RKO (cell line): ENCODE data around the gene NCLN.
"Not testable (repeated sequence)": the region's sequence is repeated elsewhere in the genome, so short reads cannot be mapped to it uniquely, and the experiment has no call there.

Experiments
- DNase-seq: peaks from one replicate; pipeline ENCODE4 v3.0.0-alpha.2; 2016; ENCODE audit warnings: low spot score

The NCLN gene

DNA sequence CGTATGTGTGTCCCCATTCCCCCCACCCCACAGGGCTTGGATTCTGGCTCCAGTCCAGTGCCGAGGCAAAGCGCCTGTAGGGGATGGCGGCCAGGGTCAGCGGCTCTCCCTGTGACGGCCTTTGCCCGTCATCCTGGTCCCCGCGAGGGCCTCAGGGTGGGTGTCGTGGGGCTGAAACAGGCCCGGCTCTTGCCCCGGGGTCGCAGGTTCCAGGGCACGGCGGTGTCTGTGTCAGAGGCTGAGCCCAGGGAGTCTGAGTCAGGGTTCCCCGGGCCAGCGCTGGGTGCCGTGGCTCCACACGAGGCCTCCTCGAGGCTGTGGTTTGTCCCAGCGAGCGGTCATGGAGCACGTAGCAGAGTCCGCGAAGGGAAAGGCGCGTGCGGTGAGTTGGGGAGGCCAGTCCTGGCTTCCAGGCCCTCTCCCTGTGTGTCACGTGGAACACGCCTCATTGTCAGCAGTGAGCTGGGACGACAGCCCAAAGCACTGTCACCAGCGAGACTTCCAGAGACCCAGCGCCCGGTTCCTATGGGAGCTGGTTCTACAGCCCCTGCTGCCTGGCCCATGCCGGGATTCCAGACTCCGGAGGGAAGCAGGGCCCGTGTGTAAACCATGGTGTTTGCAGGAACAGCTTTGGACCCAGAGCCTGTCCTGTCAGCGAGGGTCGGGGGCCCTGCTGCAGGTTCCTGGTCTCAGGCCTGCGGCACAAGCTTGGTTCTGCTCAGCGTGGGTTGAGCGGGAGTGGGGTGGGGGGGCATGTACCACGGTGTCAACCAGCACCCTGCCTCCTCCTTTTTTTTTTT lies 13.4 kb downstream of the NCLN start:
- no peak for DNase-seq

DNA sequence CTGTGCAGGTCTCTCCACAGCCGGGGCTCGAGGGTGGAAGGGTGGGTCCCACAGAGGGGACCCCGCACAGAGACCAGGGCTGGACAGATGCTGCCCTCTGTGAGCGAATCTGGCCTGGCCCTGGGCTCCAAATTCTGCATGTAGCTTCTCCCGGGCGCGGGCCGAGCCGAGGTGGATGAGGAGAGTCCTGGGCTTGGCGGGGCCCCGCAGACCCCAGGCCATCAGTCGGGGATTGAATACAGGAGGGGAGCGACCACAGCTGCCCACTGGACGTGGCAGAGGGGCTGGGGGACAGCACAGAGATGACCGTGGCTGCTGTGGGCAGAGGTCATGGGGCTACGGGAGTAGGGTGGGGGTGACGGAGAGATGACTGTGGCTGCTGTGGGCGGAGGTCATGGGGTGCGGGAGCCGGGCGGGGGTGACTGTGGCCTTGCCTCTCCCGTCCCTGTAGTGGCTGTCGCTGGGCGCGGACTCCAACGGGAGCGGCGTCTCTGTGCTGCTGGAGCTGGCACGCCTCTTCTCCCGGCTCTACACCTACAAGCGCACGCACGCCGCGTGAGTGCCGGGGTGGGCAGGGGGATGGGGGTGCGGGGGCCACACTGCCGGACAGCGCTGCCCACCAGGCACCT lies 15.5 kb downstream of the NCLN start:
- DNase-seq = no peak

DNA sequence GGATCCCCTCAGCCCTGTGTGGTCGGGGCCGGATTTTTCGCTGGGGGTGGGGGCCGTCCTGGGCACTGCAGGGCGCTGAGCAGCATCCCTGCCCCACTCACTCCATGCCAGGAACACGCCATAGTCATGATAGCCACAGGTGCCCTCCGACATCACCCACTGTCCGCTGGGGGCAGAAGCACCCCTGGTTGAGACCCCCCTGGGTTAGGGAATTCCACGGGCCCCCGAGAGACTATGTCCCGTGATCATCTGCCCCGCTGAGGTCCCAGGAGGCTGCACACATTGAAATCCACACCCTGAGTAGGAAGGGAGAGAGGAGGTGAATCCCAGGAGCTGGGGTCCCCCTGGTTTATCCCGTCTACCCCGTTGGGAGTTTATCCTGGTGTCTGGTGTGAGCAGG lies 16.2 kb downstream of the NCLN start:
- no peak for DNase-seq

DNA sequence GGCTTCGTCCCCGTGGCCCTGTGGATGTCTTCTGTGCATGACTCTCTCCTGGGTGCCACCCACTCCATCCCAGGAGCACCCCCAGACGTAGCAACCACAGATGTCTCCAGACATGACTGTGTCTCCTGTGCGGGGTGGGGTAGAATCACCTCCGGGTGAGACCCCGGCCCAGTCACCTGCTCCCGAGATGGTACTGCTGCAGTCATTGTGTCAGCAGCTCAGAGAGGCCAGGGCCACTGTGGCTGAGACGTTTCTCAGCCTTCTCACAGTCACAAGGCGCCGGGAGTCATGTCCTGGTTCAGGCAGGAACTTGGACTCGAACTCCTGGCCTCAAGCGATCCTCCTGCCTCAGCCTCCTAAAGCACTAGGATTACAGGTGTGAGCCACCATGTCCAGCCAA lies 16.6 kb downstream of the NCLN start:
- no peak for DNase-seq

DNA sequence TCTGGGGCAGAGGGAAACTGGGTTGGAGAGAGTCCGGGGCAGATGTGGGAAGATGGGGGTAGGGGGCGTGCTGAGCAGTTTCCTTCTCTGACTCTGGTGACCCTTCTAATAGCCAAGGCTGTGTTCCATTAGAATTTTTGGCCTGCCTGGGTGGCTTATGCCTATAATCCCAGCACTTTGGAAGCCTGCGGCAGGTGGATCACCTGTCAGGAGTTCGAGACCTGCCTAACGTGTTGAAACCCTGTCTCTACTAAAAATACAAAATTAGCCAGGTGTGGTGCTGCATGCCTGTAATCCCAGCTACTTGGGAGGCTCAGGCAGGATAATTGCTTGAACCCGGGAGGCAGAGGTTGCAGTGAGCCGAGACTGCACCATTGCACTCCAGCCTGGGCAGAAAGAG lies 17.2 kb downstream of the NCLN start:
- DNase-seq = not testable (repeated sequence)

DNA sequence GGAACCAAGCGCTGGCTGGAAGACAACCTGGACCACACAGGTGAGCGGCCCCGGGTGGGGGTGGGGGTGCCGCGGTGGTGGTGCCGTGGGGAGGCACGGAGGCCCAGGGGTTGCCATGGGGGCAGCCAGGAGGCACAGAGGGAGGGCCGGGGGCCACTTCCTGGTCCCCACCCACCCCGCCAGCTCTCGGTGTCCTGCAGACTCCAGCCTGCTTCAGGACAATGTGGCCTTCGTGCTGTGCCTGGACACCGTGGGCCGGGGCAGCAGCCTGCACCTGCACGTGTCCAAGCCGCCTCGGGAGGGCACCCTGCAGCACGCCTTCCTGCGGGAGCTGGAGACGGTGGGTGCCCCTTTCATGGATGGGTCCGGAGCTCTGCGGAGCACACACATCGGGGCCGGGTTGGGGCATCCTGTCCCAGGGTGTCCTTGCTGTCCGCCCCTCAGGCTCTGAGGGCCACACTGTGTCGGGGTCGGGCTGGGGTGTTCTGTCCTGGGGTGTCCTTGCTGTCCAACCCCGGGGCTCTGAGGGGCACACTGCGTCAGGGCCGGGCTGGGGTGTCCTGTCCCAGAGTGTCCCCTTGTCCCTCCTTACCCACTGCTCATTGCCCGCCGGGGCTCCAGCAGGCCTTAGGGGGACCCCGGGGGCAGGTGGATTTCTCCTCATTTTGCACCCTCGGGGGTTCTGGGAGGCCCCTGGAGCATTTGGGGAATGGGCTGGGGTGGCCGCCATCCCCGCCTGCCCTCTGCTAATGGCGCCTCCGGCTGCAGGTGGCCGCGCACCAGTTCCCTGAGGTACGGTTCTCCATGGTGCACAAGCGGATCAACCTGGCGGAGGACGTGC lies 18.3 kb downstream of the NCLN start:
- no peak for DNase-seq

DNA sequence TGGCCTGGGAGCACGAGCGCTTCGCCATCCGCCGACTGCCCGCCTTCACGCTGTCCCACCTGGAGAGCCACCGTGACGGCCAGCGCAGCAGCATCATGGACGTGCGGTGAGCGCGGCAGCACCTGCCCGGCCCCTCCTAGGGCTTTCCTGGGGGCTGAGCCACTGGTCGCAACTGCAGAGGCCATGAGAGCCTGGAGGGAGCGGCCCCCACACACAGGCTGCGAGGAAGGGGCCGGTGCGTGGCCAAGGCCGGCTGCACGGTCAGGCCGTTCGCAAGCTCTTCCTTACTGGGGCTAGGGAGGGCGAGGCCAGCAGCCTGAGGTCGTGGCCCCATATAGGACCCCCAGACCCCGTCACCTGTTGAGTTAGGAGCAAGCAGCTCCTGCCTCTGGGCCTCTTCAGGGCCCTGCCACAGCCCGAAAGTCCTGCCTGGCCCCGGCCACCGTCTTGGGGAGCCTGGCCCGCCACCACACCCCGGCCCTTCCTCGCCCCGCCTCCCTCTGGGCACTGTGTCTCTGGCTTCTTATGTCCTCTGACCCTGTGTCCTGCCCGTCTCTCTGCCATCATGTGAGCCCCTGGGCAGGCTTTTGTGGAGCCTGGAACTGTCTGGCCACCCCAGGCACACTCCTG lies 19.0 kb downstream of the NCLN start:
- no peak for DNase-seq

DNA sequence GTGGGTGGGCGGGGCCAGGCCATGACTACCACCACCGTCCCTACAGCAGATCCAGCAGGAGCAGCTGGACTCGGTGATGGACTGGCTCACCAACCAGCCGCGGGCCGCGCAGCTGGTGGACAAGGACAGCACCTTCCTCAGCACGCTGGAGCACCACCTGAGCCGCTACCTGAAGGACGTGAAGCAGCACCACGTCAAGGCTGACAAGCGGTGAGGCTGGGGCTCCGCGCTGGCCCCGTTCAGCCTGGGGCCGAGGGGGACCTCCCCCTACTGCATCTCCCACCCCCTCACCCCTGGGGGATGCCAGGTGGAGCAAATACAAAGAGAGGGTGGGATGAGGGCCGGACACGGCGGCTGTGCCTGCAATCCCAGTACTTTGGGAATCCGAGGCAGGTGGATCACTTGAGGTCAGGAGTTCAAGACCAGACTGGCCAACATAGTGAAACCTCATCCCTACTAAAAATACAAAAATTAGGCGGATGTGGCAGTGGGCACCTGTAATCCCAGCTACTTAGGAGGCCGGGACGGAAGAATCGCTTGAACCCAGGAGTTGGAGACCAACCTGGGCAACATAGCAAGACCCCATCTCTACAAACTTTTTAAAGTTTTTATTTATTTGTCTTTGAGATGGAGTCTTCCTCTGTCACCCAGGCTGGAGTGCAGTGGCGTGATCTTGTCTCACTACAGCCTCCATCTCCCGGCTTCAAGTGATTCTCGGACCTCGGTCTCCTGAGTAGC lies 20.7 kb downstream of the NCLN start:
- no peak for DNase-seq

DNA sequence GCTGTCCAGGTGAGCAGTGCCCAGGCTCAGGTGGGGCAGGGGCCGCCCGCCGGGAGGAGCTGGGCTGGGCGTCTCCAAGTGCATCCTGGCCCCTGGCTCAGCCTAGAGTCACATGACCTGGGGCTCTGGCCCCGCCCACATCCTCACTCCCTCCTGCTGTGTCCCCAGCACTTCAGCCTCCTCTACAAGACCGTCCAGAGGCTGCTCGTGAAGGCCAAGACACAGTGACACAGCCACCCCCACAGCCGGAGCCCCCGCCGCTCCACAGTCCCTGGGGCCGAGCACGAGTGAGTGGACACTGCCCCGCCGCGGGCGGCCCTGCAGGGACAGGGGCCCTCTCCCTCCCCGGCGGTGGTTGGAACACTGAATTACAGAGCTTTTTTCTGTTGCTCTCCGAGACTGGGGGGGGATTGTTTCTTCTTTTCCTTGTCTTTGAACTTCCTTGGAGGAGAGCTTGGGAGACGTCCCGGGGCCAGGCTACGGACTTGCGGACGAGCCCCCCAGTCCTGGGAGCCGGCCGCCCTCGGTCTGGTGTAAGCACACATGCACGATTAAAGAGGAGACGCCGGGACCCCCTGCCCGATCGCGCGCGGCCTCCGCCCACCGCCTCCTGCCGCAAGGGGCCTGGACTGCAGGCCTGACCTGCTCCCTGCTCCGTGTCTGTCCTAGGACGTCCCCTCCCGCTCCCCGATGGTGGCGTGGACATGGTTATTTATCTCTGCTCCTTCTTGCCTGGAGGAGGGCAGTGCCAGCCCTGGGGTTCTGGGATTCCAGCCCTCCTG lies 21.9 kb downstream of the NCLN start:
- no peak for DNase-seq

DNA sequence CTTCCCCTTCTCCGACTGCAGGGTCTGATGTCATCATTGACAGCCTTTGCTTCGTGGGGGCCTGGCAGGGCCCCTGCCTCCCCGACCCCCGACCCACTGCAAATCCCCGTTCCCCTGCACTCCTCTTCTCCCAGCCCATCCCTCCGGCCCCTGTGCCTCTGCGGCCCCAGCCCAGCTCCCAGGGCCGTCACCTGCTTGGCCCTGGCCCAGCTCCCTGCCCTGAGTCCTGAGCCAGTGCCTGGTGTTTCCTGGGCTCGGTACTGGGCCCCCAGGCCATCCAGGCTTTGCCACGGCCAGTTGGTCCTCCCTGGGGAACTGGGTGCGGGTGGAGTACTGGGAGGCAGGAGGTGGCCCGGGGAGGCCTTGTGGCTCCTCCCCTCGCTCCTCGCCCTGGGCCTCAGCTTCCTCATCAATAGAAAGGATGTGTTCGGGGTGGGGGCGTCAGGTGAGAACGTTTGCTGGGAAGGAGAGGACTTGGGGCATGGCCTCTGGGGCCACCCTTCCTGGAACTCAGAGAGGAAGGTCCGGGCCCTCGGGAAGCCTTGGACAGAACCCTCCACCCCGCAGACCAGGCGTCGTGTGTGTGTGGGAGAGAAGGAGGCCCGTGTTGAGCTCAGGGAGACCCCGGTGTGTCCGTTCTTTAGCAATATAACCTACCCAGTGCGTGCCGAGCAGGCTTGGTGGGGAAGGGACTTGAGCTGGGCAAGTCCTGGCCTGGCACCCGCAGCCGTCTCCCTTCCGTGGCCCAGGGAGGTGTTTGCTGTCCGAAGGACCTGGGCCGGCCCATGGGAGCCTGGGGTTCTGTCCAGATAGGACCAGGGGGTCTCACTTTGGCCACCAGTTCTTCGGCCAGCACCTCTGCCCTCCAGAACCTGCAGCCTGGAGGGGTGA lies 22.8 kb downstream of the NCLN start:
- no peak for DNase-seq

DNA sequence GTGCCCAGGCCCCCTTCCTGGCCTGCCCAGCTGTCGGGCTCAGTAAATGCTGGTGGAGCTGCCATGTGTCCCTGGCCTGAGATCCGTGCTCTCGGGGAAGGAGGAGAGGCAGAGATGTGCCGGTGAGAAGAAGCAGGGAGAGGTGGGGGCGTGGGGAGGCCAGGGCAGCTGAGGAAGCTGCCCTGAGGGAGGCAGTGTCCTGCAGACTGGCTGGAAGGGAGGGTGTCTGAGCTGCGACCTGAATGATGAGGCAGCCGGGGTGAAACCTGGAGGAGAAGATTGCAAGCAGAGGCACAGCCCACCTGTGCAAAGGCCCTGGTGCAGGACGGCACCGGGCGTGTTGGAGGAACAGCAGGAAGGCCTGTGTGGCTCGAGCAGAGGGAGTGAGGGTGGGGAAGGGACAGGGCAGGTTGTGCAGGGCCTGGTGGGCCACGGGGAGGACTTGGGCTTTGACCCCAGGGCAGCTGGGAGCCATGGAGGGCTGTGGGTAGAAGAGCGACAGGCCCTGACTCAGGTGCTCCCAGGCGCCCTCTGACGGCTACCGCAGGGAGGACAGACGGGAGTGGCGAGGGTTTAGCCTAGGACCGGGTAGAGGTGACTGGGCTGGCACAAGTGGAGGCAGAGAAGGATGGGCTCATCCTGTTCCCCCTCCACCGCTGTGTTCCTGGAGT lies 24.8 kb downstream of the NCLN start:
- peak; percentile 57 for DNase-seq

DNA sequence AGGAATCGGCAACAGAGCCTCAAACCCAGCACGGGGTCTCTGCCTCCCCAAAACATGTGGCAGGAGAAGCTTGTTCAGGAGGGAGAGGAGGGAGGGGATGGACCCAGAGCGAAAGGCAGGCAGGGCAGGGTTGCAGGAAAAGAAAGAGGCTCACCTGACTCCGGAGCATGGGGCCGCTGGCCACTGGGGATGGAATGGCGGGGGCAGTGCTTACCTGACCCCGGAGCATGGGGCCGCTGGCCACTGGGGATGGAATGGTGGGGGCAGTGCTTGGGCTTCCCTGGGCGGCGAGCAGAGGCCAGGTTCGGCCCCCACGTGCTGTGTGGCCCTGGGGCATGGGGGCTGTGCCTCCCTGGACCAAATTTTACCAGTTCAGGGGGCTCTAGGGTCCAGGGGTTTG lies 25.5 kb downstream of the NCLN start:
- DNase-seq = no peak

DNA sequence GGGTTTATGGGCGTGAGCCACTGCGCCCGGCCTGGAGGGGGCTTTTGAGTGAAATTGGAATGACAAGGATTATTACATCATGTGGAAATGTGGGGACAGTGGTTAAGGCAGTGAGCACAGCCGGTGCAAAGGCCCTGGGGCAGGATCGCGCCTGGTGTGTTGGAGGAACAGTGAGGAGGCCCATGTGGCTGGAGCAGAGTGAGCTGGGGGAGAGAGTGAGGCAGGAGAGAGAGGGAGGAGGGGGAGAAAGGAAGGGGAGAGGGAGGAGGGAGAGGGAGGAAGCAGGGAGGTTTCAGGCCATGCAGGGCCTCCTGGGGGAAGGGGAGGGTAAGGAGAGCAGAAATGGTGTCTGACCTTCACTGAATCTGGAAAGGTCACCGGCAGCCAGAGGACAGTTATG lies 27.4 kb downstream of the NCLN start:
- no peak for DNase-seq

DNA sequence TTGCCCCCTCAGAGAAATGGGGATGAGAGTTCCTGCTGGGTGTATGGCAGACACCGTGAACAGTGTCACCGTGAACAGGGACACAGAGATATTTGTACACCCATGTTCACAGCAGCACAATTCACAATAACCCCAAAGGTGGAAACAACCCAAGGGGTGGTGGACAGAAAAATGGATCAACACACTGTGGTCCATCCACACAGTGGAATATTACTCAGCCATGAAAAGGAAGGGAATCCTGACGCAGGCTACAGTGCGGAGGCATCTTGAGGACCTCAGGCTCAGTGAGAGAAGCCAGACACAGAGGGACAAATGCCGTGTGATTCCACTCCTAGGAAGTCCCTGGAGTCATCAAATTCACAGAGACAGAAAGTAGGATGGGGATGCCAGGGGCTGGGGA lies 31.1 kb downstream of the NCLN start:
- no peak for DNase-seq

DNA sequence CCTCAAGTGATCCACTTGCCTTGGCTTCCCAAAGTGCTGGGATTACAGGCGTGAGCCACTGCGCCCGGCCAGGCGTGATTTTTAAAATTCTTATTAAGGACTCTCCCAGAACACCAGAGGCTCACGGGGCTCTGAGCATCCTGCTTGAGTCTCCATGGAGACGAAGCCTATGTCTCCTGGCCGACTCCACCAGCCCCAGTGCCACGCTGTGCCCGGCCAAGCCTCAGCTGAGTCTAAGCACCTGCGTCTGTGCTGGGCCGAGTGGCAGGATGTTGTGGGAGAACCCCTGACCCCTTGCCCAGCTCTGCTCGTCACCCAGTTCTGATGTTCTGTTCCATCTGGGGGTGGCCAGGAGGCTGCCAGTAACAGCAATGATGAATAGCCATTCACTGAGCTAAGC lies 34.8 kb downstream of the NCLN start:
- no peak for DNase-seq

DNA sequence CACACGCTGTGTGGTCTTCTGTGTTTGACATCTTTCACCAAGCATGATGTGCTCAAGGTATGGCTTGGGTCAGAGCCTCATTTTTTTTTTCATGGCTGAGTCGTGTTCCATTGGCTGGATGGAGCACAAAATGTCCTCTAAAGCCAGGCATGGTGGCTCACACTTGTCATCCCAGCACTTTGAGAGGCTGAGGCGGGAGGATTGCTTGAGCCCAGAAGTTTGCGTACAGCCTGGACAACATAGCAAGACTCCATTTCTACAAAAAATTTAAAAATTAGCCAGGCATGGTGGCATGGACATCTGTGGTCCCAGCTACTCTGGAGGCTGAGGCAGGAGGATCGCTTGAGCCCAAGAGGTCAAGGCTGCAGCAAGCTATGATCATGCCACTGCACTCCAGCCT lies 35.8 kb downstream of the NCLN start:
- DNase-seq = not testable (repeated sequence)

DNA sequence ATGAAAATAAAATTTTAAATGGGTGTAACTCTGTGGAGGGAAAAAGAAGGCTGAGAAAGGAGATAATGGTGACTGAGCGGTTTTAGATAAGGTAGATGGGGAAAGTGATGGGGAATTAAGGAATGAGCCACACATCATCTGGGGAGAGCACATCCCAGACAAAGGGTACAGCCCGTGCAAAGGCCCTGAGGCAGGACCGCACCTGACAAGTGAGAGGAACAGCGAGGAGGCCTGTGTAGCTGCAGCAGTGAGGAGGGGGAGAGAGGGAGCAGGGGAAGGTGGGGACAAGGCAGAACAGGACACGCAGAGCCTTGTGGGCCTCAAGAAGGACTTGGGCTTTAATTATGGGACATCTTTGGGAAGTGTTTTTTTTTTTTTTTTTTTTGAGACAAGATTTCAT lies 37.0 kb downstream of the NCLN start:
- DNase-seq = no peak

DNA sequence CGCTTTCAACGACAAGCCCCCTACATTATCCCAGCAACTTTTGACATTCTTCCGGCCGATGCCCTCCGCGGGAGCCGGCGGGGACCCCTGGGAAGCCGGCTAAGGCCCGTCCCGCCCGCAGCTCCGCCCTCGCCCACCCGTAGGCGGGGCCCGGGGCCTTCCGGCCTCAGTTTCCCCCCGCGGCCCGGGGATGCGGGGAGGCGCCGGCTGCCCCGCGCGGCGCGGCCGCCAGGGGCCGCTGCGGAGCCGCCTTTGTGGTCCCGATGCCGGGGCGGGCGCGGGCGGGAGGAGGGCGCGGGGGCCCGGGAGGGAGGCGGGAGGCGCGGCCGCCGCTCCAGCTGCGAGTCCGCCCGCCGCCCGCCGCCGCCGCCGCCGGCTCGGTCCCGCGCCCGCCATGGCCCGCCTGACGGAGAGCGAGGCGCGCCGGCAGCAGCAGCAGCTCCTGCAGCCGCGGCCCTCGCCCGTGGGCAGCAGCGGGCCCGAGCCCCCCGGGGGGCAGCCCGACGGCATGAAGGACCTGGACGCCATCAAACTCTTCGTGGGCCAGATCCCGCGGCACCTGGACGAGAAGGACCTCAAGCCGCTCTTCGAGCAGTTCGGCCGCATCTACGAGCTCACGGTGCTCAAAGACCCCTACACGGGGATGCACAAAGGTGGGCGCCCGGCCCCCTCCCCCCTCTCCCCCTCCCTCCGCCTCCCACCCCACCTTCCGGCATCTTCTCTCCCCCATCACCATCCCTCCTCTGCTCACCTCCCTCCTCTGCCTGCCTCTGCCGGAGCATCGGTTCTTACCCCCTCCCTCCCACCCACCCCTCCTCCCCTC lies 38.8 kb downstream of the NCLN start, which contains the start of gene CELF5:
CELF5 (plus strand) TSS at position 316 of the 823 bp plus-strand sequence; CDS start at position 395, 79 bp downstream.
- peak; percentile 34 for DNase-seq

DNA sequence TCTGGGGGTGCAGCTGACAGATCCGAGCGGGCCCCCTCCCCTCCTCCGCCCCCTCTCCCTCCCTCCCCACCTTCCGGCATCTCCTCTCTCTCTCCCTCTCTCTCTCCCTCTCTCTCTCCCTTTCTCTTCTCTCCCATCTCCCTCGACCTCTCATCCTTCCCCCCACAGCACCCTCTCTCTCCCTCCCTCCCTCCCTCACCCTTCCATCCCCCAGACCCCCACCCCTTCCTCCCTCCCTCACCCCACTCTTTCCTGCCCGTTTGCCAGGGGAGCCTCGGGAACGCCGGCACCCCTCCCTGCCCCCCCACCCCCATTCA lies 39.4 kb downstream of the NCLN start:
- no peak for DNase-seq
